Spleen (tissue), 7 donors: ENCODE measurements around the gene MSN.

Experiments
- CTCF ChIP-seq, 11 experiments: fragments of 200-600 bp in 7 of 11; fragments of 450-650 bp in 4 of 11; sonication (generic) in 4 of 11; IDR thresholded peaks in 8 of 11; conservative IDR thresholded peaks in 3 of 11; 1 replicate in 7 of 11; 2 replicates in 4 of 11; pipeline versions ENCODE4 v1.4.0 to v1.8.0; 2016 to 2021; ENCODE audit warnings: antibody characterized with exemption in 11 of 11, inconsistent platforms in 4 of 11, mild to moderate bottlenecking in 1 of 11
- POLR2A ChIP-seq, 3 donors: fragments of 450-650 bp; IDR thresholded peaks; one replicate each; pipeline ENCODE4 v1.5.1; 2017; ENCODE audit warnings: antibody characterized with exemption in 3 of 3, mild to moderate bottlenecking in 1 of 3
- POLR2AphosphoS5 ChIP-seq, 3 donors: sonication (generic); formaldehyde crosslinking; IDR thresholded peaks; one replicate each; pipeline ENCODE4 v1.5.1; 2017; ENCODE audit warnings: antibody characterized with exemption in 3 of 3
- donor health status: DM: no; HTN: no; CAD: no; lungs with moderate emphysema.
- donor health status: DM: no; HTN: no; CAD: no.
- donor health status: DM: no; HTN: no; CAD: no.

GRCh38 chrX:65707151-65707550 lies 39.7 kb downstream of the MSN start:
- TF ChIP-seq POLR2A (IDR thresholded peaks at IDR 0.05) (no peak), CTCF (IDR thresholded peaks at IDR 0.05 in 8 of 11, conservative IDR thresholded peaks at IDR 0.05 in 3 of 11) (no peak), POLR2AphosphoS5 (IDR thresholded peaks at IDR 0.05) (no peak)
